ENCODE data around the gene ALK. TPM values are rescaled to one million over a fixed set of nuclear protein-coding genes. Genes with fewer than 3 reads are reported as not detected.

ALK gene
- total RNA-seq, 1 donor from 2014 or later = not detected

GRCh38 chr2:29725610-29726009 lies 195.8 kb downstream of the ALK start:
- no peak overlapping the region for H3K4me3 Mint-ChIP-seq
- no peaks in the 10 kb centered on the region for H3K4me1 Mint-ChIP-seq (ENCODE audit: low read depth)
- H3K27me3 Mint-ChIP-seq (ENCODE audit: insufficient read depth) = peaks cover 8% of the 10 kb centered on the region
- no peaks in the 10 kb centered on the region for H3K36me3 Mint-ChIP-seq (ENCODE audit: low read depth)
- no peak for DNase-seq (ENCODE audit: low spot score)
- intact Hi-C loops (cut with micrococcal nuclease) = no loop called here
- no peaks in the 10 kb centered on the region for H3K9me3 Mint-ChIP-seq
- H3K27ac Mint-ChIP-seq = no peak overlapping the region

GRCh38 chr2:29724282-29724681 lies 197.1 kb downstream of the ALK start:
- H3K27ac Mint-ChIP-seq = no peak overlapping the region
- H3K4me1 Mint-ChIP-seq (ENCODE audit: low read depth) = no peaks in the 10 kb centered on the region
- H3K9me3 Mint-ChIP-seq = no peaks in the 10 kb centered on the region
- no peak for DNase-seq (ENCODE audit: low spot score)
- intact Hi-C loops (cut with micrococcal nuclease) = no loop called here
- H3K4me3 Mint-ChIP-seq = no peak overlapping the region
- no peaks in the 10 kb centered on the region for H3K36me3 Mint-ChIP-seq (ENCODE audit: low read depth)
- H3K27me3 Mint-ChIP-seq (ENCODE audit: insufficient read depth) = peaks cover 10% of the 10 kb centered on the region

- H3K9me3 Mint-ChIP-seq = no peaks in the 10 kb centered on the region
- DNase-seq (ENCODE audit: low spot score) = no peak
- H3K27ac Mint-ChIP-seq = no peak overlapping the region
- no peaks in the 10 kb centered on the region for H3K36me3 Mint-ChIP-seq (ENCODE audit: low read depth)
- intact Hi-C loops (cut with micrococcal nuclease) = no loop called here
- no peak overlapping the region for H3K4me3 Mint-ChIP-seq
- H3K27me3 Mint-ChIP-seq (ENCODE audit: insufficient read depth) = peaks cover 10% of the 10 kb centered on the region
- no peaks in the 10 kb centered on the region for H3K4me1 Mint-ChIP-seq (ENCODE audit: low read depth)
These were observed 198.0 kb downstream of the ALK start for GRCh38 chr2:29723255-29724001.

- H3K9me3 Mint-ChIP-seq = no peaks in the 10 kb centered on the region
- H3K4me1 Mint-ChIP-seq (ENCODE audit: low read depth) = no peaks in the 10 kb centered on the region
- peaks cover 9% of the 10 kb centered on the region for H3K27me3 Mint-ChIP-seq (ENCODE audit: insufficient read depth)
- no peak overlapping the region for H3K4me3 Mint-ChIP-seq
- H3K36me3 Mint-ChIP-seq (ENCODE audit: low read depth) = no peaks in the 10 kb centered on the region
- DNase-seq (ENCODE audit: low spot score) = no peak
- intact Hi-C loops (cut with micrococcal nuclease) = no loop called here
- H3K27ac Mint-ChIP-seq = no peak overlapping the region
These were observed 201.7 kb downstream of the ALK start for GRCh38 chr2:29719639-29720038.

GRCh38 chr2:29718076-29718686 lies 203.2 kb downstream of the ALK start:
- DNase-seq (ENCODE audit: low spot score) = no peak
- intact Hi-C loops (cut with micrococcal nuclease) = no loop called here
- no peaks in the 10 kb centered on the region for H3K4me1 Mint-ChIP-seq (ENCODE audit: low read depth)
- no peaks in the 10 kb centered on the region for H3K9me3 Mint-ChIP-seq
- H3K4me3 Mint-ChIP-seq = no peak overlapping the region
- peaks cover 9% of the 10 kb centered on the region for H3K27me3 Mint-ChIP-seq (ENCODE audit: insufficient read depth)
- no peaks in the 10 kb centered on the region for H3K36me3 Mint-ChIP-seq (ENCODE audit: low read depth)
- no peak overlapping the region for H3K27ac Mint-ChIP-seq

- no peaks in the 10 kb centered on the region for H3K4me1 Mint-ChIP-seq (ENCODE audit: low read depth)
- H3K4me3 Mint-ChIP-seq = no peak overlapping the region
- H3K9me3 Mint-ChIP-seq = no peaks in the 10 kb centered on the region
- H3K27ac Mint-ChIP-seq = no peak overlapping the region
- intact Hi-C loops (cut with micrococcal nuclease) = no loop called here
- no peak for DNase-seq (ENCODE audit: low spot score)
- no peaks in the 10 kb centered on the region for H3K36me3 Mint-ChIP-seq (ENCODE audit: low read depth)
- peaks cover 7% of the 10 kb centered on the region for H3K27me3 Mint-ChIP-seq (ENCODE audit: insufficient read depth)
These were observed 205.7 kb downstream of the ALK start for GRCh38 chr2:29715655-29716054.

- no peak for DNase-seq (ENCODE audit: low spot score)
- no peaks in the 10 kb centered on the region for H3K9me3 Mint-ChIP-seq
- intact Hi-C loops (cut with micrococcal nuclease) = no loop called here
- no peaks in the 10 kb centered on the region for H3K36me3 Mint-ChIP-seq (ENCODE audit: low read depth)
- H3K4me3 Mint-ChIP-seq = no peak overlapping the region
- H3K27me3 Mint-ChIP-seq (ENCODE audit: insufficient read depth) = peaks cover 5% of the 10 kb centered on the region
- H3K4me1 Mint-ChIP-seq (ENCODE audit: low read depth) = no peaks in the 10 kb centered on the region
- H3K27ac Mint-ChIP-seq = no peak overlapping the region
These were observed 207.1 kb downstream of the ALK start for GRCh38 chr2:29714333-29714732.

- no peak overlapping the region for H3K27ac Mint-ChIP-seq
- intact Hi-C loops (cut with micrococcal nuclease) = no loop called here
These were observed 215.1 kb downstream of the ALK start for GRCh38 chr2:29706171-29706720.

GRCh38 chr2:29705616-29706015 lies 215.8 kb downstream of the ALK start:
- Mint-ChIP-seq H3K36me3 (ENCODE audit: low read depth) (no peaks in the 10 kb centered on the region), H3K27ac (no peak overlapping the region), H3K4me1 (ENCODE audit: low read depth) (no peaks in the 10 kb centered on the region), H3K27me3 (ENCODE audit: insufficient read depth) (peaks cover 1% of the 10 kb centered on the region), H3K4me3 (no peak overlapping the region), H3K9me3 (no peaks in the 10 kb centered on the region)
- no peak for DNase-seq (ENCODE audit: low spot score)
- intact Hi-C loops (cut with micrococcal nuclease) = no loop called here

More at GRCh38 chr2:29706171-29706720, 215.1 kb downstream of the ALK start:
- no peaks in the 10 kb centered on the region for H3K9me3 Mint-ChIP-seq
- no peaks in the 10 kb centered on the region for H3K4me1 Mint-ChIP-seq (ENCODE audit: low read depth)
- no peaks in the 10 kb centered on the region for H3K36me3 Mint-ChIP-seq (ENCODE audit: low read depth)
- H3K27me3 Mint-ChIP-seq (ENCODE audit: insufficient read depth) = peaks cover 1% of the 10 kb centered on the region
- H3K4me3 Mint-ChIP-seq = no peak overlapping the region
- DNase-seq (ENCODE audit: low spot score) = no peak

- intact Hi-C loops (cut with micrococcal nuclease) = no loop called here
- no peak overlapping the region for H3K4me3 Mint-ChIP-seq
- no peaks in the 10 kb centered on the region for H3K9me3 Mint-ChIP-seq
- H3K27ac Mint-ChIP-seq = no peak overlapping the region
- peaks cover 1% of the 10 kb centered on the region for H3K27me3 Mint-ChIP-seq (ENCODE audit: insufficient read depth)
- H3K36me3 Mint-ChIP-seq (ENCODE audit: low read depth) = no peaks in the 10 kb centered on the region
- DNase-seq (ENCODE audit: low spot score) = no peak
- no peaks in the 10 kb centered on the region for H3K4me1 Mint-ChIP-seq (ENCODE audit: low read depth)
These were observed 218.1 kb downstream of the ALK start for GRCh38 chr2:29703336-29703735.

GRCh38 chr2:29702276-29702675 lies 219.1 kb downstream of the ALK start:
- Mint-ChIP-seq H3K4me1 (ENCODE audit: low read depth) (no peaks in the 10 kb centered on the region), H3K36me3 (ENCODE audit: low read depth) (no peaks in the 10 kb centered on the region), H3K27ac (no peak overlapping the region), H3K27me3 (ENCODE audit: insufficient read depth) (peaks cover under 1% of the 10 kb centered on the region), H3K4me3 (no peak overlapping the region), H3K9me3 (no peaks in the 10 kb centered on the region)
- no peak for DNase-seq (ENCODE audit: low spot score)
- intact Hi-C loops (cut with micrococcal nuclease) = no loop called here

GRCh38 chr2:29700560-29700959 lies 220.8 kb downstream of the ALK start:
- Mint-ChIP-seq H3K4me3 (no peak overlapping the region), H3K27ac (no peak overlapping the region), H3K27me3 (ENCODE audit: insufficient read depth) (no peaks in the 10 kb centered on the region), H3K9me3 (no peaks in the 10 kb centered on the region), H3K36me3 (ENCODE audit: low read depth) (no peaks in the 10 kb centered on the region), H3K4me1 (ENCODE audit: low read depth) (no peaks in the 10 kb centered on the region)
- no peak for DNase-seq (ENCODE audit: low spot score)
- intact Hi-C loops (cut with micrococcal nuclease) = no loop called here

GRCh38 chr2:29699045-29699444 lies 222.3 kb downstream of the ALK start:
- intact Hi-C loops (cut with micrococcal nuclease) = no loop called here
- H3K9me3 Mint-ChIP-seq = no peaks in the 10 kb centered on the region
- no peaks in the 10 kb centered on the region for H3K36me3 Mint-ChIP-seq (ENCODE audit: low read depth)
- no peak overlapping the region for H3K27ac Mint-ChIP-seq
- DNase-seq (ENCODE audit: low spot score) = no peak
- no peak overlapping the region for H3K4me3 Mint-ChIP-seq
- H3K27me3 Mint-ChIP-seq (ENCODE audit: insufficient read depth) = no peaks in the 10 kb centered on the region
- no peaks in the 10 kb centered on the region for H3K4me1 Mint-ChIP-seq (ENCODE audit: low read depth)
